GM18526 (cell line): ENCODE measurements around the gene GABPB1.
A peak's percentile ranks its signal among the peaks of the same experiment; 100 is the strongest.

Experiments used
- POLR2A ChIP-seq: IDR thresholded peaks from 3 replicates; pipeline ENCODE4 v1.6.1; 2011; ENCODE audit not compliant: insufficient read length; ENCODE audit errors: extremely low read depth

GABPB1 gene

GRCh38 chr15:50354838-50355618 is at the start of gene GABPB1:
Gene GABPB1, minus strand, starts transcription at chr15:50355198. Its CDS starts 45,400 bp downstream, at chr15:50309798.
- peak; percentile 80 for TF ChIP-seq POLR2A

- TF ChIP-seq POLR2A: no peak
Observed at GRCh38 chr15:50390554-50391264, 35.7 kb upstream of the GABPB1 start.

- TF ChIP-seq POLR2A: no peak
Observed at GRCh38 chr15:50381438-50381837, 26.4 kb upstream of the GABPB1 start.

GRCh38 chr15:50380089-50380488 is 25.1 kb upstream of the GABPB1 start:
- no peak for TF ChIP-seq POLR2A

- TF ChIP-seq POLR2A: no peak
Observed at GRCh38 chr15:50378776-50379175, 23.8 kb upstream of the GABPB1 start.

GRCh38 chr15:50377867-50378751 is 23.1 kb upstream of the GABPB1 start:
- TF ChIP-seq POLR2A: no peak

GRCh38 chr15:50365971-50366370 is 11.0 kb upstream of the GABPB1 start:
- no peak for TF ChIP-seq POLR2A

GRCh38 chr15:50365570-50365969 is 10.6 kb upstream of the GABPB1 start:
- TF ChIP-seq POLR2A: no peak

- no peak for TF ChIP-seq POLR2A
Observed at GRCh38 chr15:50363612-50364011, 8.6 kb upstream of the GABPB1 start.

- no peak for TF ChIP-seq POLR2A
Observed at GRCh38 chr15:50361756-50362155, 6.8 kb upstream of the GABPB1 start.

- TF ChIP-seq POLR2A: no peak
Observed at GRCh38 chr15:50358845-50359244, 3.8 kb upstream of the GABPB1 start.

- no peak for TF ChIP-seq POLR2A
Observed at GRCh38 chr15:50355980-50356379, 982 bp upstream of the GABPB1 start.

- TF ChIP-seq POLR2A: no peak
Observed at GRCh38 chr15:50355619-50355905, 564 bp upstream of the GABPB1 start.

- peak; percentile 72 for TF ChIP-seq POLR2A
Observed at GRCh38 chr15:50353975-50354837, 792 bp downstream of the GABPB1 start.
